Colon (tissue), 2 donors: ENCODE results near the gene VPREB1.
"Not testable (repeated sequence)": the region's sequence is repeated elsewhere in the genome, so short reads cannot be mapped to it uniquely, and the experiment has no call there.

Source experiments
- FAIRE-seq: peaks from 2 replicates; lab custom pipeline; 2012; peaks lifted over from hg19 to GRCh38; lab: Jason Lieb, UNC
- donor health status: control.
- donor health status: control.

VPREB1 gene, protein sequence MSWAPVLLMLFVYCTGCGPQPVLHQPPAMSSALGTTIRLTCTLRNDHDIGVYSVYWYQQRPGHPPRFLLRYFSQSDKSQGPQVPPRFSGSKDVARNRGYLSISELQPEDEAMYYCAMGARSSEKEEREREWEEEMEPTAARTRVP

DNA sequence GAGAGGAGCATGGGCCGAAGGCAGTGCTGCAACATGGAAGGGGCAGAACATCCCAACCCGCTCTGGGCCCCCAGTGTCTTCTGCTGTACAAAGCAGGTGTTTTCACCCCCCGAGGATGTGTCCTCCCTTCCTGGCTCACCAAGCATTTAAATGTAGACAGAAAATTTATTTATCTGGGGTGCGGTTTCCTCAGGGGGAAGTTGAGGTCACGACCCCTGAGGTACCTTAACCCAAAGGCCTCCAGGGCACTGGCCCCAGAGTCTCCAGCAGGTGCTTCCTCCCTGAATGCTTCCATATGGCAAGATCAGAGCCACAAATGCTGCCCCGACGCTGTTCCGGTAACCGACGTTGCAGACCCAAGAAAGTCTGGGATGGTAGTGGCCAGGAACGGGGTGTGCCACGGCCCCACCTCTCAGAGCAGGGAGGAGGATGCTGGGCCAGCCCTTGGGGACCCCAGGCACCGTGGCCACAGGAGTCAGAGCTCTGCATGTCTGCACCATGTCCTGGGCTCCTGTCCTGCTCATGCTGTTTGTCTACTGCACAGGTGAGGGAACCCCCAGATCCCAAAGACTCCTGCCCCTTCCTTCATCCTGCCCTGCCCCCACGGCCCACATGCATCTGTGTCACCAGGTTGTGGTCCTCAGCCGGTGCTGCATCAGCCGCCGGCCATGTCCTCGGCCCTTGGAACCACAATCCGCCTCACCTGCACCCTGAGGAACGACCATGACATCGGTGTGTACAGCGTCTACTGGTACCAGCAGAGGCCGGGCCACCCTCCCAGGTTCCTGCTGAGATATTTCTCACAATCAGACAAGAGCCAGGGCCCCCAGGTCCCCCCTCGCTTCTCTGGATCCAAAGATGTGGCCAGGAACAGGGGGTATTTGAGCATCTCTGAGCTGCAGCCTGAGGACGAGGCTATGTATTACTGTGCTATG, at the start of gene VPREB1:
Gene VPREB1, plus strand, starts transcription at position 471 of the 935 bp plus-strand sequence. Its CDS starts 28 bp downstream, at position 499.
- no peak for FAIRE-seq

DNA sequence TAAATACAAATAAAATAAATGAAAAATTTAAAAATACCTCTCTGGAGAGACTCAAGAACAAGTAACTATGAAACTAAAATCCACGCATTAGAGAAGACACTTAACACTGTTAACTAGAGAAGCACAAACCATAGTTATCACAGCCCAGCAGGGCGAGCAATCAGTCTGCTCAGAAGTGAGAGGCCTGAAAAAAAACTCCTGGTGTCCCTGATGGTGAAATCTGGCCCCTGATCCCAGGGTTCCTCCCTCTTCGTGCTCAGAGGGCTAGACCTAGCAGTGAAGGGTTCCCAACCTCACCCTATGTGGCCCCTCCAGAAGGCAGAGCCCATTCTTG, 49.7 kb upstream of the VPREB1 start:
- FAIRE-seq, result no peak

DNA sequence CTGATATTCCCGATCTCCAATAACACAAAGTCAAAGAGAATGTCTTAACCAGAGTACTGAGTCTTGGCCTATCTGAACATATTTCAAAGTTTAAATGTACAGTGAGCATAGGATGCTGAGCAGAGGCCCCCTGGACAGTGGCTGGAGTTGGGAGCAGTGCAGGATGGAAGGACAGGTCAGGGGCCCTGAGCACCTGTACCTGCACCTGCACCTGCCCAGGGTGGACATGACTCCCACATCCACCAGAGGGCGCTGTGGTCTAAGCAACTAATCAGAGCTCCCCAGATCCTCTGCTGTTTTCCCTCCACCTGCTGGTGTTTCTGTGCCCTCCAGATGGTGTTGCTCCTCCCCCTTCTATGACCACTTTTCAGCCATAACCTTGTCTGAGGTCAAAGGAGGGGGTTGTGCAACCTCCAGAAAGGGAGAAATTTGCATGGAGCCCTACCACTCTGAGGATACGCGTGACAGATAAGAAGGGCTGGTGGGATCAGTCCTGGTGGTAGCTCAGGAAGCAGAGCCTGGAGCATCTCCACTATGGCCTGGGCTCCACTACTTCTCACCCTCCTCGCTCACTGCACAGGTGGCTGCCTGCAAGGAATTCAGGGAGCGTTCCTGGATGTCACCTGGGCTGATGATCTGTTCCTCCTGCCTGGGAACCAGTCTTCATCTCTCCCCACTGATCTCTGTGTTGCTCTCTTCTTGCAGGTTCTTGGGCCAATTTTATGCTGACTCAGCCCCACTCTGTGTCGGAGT, 49.1 kb upstream of the VPREB1 start:
- FAIRE-seq, result no peak

DNA sequence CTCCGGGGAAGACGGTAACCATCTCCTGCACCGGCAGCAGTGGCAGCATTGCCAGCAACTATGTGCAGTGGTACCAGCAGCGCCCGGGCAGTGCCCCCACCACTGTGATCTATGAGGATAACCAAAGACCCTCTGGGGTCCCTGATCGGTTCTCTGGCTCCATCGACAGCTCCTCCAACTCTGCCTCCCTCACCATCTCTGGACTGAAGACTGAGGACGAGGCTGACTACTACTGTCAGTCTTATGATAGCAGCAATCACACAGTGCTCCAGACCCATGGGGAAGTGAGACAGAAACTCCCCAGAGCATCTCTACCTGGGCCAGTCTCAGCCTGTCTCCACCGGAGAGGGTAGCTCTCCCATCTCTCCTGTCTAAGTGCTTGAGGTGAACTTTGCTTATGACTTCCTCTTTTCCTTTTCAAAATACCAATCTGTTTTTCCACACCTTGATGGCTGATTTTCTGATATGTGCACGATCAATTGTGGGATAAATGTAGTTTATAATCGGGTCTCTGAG, 48.5 kb upstream of the VPREB1 start:
- no peak for FAIRE-seq

DNA sequence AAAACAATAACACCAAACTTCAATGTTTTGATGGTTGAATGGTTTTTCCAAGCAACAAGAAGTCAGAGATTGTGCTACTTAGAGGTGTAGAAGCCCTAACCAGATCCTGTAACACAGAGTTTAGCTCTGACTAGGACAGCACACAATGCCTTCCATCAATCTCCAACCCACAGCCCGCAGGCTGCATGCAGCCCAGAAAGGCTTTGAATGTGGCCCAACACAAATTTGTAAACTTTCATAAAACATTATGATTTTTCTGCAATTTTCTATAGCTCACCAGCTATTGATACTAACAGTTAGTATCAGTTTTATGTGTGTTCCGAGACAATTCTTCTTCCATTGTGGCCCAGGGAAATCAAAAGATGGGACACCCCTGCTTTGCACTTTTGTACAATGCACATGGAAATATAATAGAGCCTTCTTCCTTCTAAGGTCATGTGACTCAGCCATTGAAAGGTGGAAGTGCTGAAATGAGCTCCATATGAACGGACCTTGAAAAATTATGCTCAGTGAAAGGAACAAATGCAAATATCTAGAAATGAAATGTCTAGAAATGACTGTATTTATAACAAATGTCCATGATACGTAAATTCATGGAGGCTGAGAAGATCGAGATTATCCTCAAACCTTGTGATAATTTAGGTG, 47.6 kb upstream of the VPREB1 start:
- no peak for FAIRE-seq

DNA sequence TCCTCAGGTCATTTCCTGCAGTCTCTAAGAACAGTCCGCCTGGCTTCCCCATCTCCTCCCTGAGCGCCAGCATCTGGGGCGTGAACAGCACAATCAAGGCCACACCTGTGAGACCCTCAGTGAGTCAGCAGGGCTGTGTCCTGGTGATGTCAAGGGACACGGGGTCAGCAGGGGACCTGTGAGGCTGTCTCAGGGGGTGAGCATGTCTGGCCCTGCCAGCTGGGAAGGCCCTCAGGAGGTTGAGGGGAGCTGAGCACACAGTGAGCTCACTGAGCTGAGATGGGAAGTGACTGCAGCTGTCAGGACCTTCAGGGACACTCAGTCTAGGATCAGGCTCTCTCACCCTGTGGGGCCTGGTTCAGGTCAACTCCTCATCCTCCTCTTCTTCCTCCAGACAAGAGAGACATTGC, 46.6 kb upstream of the VPREB1 start:
- FAIRE-seq, result no peak

DNA sequence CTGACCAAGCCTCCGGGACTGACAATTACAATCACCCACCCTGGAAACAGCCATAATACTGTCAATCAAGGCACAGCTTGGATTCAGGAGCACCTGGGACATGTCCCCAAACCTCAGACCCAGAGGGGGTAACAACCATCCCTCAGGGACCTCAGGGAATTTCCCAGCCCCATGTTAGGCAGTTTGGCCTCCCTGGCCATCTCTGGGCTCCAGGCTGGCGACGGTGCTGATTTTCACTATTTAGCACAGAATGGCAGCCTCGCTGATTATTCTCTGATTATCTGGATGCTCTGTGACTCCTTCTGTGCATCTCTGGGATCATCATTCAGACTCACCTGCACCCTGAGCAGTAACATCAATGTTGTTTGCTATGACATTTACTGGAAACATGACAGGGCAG, 45.8 kb upstream of the VPREB1 start:
- no peak for FAIRE-seq

DNA sequence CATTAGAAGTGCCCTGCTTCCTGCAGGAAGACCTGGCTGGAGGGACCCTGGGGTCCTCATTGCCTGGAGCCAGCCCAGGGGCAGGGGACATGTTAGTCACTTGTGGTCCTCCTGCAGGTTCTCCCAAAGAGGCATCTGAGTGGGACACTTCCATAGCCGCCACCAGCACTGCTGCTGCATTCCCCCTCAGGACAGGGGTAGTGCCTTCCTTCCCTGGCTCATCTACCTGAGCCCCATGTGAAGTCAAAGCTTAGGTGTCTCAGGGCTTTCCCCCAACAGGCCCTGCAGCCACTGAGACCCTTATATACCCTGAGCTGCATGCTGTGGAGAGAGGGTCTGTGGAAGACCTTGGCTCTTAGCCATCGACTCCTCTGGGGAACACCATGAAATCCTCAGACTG, 45.0 kb upstream of the VPREB1 start:
- no peak for FAIRE-seq

DNA sequence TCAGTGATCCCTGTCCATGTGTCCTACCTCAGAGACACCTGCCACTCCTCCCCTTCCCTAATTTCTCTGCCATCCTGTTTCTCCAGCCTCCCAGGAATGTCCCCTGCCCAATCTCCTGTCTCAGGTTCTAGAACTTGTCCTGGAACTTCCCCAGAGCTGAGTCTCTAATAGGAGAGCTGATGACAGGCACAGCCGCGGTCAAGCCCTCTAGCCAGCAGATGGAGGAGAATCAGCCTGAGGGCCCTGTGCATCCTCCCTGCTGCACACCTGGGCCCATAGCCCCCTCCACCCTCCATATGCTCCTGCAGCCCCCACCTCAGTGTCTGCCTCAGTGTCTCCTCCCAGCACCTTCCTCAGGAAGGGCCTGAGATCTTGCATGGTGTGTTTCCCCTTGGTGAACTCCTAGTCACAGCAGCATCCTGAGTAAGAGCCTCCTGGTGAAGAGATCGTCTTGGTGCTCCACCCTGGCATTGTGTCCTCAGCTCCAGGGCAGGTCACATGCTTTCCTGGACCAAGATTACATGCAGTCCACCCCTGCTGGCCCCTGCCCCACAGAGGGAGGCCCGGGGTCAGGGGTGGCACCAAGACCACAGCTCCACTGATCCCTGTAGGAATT, 43.9 kb upstream of the VPREB1 start:
- FAIRE-seq, result no peak

DNA sequence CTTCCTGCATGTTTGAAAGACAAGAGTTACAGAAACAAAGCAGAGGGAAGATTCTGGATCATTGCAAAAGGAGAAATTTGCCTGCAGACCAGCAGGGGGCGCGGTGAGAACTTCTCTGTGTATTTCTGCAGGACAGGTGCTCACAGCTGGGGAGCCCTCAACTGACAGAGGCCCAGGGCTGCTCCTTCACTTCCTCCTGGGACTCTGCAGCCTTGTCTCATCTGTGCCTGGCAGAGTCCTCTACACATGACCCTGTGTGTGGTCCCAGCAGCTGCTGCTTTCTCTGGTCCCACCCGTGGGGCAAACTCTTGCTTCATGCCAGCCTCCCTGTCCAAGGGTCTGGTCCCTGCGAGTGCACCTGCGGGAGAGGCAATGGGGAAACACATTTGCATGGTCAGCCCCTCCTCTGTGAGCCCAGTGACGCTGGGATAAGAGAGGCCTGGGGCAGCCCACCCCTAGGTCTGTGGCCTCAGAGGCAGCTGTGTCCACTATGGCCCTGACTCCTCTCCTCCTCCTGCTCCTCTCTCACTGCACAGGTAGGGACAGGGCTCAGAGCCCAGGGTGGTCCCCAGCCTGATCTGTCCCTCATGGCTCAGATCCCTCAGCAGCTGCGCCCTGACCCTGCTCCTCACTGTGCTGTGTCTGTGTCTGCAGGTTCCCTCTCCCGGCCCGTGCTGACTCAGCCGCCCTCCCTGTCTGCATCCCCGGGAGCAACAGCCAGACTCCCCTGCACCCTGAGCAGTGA, 43.2 kb upstream of the VPREB1 start:
- FAIRE-seq, result no peak

DNA sequence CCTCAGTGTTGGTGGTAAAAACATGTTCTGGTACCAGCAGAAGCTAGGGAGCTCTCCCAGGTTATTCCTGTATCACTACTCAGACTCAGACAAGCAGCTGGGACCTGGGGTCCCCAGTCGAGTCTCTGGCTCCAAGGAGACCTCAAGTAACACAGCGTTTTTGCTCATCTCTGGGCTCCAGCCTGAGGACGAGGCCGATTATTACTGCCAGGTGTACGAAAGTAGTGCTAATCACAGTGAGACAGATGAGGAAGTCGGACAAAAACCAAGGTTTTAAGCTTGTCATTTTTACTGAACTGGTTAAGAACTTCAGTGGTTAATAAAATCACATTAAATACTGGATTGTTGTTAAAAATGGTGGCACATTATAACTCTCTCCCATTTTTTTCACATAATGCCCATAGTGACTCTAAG, 42.6 kb upstream of the VPREB1 start:
- no peak for FAIRE-seq

DNA sequence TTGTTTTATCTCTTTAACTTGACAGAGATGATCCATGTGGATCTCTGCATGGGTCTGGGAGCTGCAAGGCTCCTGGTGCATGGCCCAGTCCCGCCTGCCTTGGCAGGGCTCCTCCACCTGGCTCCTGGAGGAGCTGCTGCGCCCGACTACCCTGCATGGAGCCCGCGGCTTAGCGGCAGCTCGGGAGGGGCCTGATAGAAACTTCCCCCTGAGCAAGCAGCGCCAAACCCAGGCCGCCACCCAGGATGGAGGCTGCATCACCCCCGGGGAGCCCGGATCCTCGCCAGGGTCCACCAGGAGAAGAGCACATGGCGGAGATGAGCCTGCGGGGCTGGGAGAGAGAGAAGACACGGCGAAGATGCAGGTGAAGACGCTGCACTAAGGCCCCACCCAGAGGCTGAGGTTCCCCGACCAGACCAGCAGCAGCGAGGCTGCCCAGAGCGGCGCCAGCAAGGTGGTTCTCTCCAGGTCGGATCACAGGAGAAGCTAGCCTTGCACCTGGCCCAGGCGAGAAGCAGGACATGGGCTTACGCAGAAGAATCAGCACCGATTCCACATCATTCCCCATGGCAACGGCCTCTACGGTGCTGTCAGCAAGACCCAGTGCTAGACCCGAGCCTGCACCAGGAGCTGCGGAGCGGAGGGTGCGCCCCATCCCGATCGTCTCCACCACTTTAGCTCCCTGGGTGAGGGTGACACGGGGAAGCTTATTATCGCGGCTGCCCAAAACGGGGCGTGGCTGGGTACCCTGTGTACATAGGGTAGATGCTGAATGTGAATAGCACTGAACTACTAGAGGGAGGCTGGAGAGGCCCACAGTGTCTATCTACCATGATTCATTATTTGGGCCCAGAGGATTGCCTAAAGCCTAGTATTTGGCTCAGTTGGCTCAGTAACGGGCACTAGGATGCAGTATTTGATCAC, 41.3 kb upstream of the VPREB1 start:
- FAIRE-seq, result no peak

DNA sequence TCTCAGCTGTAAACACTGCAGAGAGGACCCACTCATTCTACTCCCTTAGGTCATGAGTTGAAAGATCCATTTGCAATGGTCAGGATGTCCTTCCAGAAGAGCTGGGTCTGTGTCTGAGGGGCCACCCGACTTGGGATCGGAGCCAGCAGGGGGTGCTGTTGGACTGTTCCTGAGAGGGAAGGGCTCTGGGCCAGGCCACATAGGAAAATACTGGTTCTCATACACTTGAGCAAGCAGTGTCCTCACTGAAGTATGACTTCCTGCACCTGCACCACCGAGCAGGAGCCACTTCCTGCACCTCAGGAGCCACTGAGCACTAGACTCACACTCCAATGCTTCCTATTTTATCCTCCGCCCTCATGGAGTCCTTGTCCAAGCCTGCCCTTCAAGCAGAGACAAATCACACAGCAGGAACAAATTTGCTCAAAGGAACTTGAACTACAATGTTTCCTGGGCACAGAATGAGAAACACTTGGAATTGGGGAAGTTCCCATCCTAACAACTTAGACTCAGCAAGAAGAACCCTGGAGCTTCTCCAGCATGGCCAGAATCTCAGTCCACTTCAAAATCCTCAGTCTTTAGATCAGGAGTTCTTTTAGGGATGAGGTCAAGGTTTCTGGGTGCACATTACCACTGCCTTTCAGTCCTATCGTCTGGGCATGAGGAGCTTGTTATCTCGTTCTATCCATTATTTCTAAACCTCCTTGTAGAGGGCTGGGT, 36.6 kb upstream of the VPREB1 start:
- FAIRE-seq, result no peak

DNA sequence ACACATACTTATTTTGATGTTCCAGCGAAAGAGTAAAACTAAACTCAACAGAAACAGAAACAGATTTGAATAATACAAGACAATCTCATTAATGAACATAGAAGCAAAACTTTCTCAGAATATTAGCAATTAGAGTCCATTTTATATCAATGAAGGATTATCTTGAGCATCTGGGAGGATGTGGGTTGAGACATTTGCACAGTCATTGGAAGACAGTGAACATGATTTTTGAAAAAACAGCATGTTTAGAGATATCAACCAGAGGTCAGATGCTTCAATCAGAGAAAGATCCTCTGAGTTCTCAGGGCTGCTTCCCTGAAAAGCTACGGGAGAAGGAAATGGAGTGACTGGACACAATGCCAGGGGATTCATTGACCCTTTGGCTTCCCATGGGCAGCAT, 35.9 kb upstream of the VPREB1 start:
- no peak for FAIRE-seq

DNA sequence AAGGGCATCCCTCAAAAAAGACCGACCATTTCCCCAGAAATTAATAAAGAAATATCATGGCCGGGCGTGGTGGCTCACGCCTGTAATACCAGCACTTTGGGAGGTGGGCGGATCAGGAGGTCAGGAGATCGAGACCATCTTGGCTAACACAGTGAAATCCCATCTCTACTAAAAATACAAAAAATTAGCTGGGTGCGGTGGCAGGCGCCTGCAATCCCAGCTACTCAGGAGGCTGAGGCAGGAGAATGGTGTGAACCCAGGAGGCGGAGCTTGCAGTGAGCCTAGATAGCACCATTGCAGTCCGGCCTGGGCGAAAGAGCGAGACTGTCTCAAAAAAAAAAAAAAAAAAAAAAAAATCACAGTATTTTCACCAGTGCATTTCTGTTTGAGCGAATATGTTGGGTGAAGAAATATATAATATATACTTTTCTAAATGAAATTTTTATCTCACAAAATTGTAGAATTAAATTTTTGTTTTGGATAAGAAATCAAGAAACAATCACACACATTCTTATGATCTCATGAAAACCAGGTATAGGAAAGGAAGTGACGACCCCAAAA, 35.4 kb upstream of the VPREB1 start:
- FAIRE-seq, result not testable (repeated sequence)

DNA sequence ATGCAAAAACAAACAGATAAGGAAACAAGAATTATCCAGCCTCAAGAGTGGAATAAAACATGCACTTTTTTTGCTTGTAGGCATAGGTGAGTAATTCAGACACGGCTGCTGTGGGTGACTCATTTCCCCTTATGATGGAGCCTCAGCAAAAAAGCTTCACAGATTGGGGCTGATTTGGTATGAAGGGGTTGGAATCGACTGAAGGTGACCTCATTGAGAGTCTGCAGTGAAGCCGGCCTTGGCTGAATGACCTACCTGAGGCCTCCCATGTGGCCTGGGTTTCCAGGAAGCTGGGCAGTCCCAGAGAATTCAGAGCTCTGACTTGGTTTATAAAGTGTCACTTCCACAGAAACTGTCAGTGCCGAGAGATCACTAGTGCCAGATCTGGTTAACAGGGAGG, 34.2 kb upstream of the VPREB1 start:
- FAIRE-seq, result no peak

DNA sequence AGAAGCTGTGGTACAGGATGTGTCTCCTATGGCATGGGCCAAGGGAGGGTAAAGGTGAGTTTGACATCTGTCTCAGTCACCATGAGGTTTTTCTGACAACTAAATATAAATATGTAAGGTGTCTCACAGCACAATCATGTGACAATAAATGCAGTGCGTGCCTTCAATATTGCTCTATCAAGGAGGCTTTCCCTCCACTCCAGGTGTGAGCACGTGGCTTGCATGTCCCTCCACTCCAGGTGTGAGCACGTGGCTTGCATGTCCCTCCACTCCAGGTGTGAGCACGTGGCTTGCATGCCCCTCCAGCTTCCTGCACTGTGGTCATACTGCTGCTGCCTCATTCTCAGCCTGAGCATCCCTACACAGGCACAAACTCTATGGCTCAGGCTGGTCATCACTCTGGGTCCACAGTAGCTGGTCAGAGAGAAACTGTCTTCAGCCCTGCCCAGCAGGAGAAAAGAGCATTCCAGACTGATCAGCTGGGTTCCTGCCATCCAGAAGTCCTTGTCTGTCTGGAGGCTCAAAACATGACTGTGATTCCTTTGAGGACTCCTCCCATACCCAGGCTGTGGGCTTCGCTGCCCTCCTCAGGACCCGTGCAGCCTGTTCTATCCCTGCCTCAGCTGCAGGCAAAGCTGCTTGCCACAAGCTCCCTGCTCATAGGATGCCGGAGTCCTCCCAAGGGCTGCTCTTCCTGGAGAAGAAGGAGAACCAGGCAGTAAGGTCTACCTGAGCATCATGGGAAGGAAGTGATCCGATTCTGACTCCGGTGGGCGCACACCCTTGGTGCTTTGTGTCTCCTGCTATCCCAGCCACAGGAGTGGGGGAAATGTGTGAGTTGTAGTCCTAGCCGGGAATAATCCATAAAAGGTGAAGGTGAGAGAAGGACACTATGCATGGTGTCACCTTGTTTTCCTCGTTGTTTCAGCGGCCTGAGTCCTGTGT, 33.4 kb upstream of the VPREB1 start:
- FAIRE-seq, result no peak

DNA sequence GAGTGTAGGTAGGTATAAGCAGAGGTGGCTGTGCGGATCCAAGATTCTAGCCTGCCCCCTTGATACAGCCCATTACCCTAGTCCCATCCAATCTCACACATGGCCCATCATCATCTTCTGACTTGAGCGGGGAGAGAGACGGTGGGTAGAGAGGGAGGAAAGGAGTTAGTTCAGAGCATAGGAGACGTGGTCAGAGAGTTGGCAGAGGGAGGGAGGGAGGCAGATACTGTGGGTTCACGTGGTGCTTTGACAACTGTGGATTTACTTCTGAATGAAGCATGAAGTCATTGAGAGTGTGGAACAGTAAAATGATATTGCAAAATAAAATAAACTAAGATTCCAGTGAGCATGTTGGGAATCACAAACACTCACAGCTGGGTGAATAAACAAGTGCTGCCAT, 31.4 kb upstream of the VPREB1 start:
- FAIRE-seq, result no peak
